Measurements from ENCODE around the gene SERF1B.
"Not testable (repeated sequence)": the region's sequence is repeated elsewhere in the genome, so short reads cannot be mapped to it uniquely, and the experiment has no call there.

- TF ChIP-seq POLR2A (IDR thresholded peaks at IDR 0.05), result not testable (repeated sequence)
- TF ChIP-seq, protein P1, sequence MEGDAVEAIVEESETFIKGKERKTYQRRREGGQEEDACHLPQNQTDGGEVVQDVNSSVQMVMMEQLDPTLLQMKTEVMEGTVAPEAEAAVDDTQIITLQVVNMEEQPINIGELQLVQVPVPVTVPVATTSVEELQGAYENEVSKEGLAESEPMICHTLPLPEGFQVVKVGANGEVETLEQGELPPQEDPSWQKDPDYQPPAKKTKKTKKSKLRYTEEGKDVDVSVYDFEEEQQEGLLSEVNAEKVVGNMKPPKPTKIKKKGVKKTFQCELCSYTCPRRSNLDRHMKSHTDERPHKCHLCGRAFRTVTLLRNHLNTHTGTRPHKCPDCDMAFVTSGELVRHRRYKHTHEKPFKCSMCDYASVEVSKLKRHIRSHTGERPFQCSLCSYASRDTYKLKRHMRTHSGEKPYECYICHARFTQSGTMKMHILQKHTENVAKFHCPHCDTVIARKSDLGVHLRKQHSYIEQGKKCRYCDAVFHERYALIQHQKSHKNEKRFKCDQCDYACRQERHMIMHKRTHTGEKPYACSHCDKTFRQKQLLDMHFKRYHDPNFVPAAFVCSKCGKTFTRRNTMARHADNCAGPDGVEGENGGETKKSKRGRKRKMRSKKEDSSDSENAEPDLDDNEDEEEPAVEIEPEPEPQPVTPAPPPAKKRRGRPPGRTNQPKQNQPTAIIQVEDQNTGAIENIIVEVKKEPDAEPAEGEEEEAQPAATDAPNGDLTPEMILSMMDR (IDR thresholded peaks at IDR 0.05), result not testable (repeated sequence)
Observed at GRCh38 chr5:70057140-70057539, 32.1 kb downstream of the SERF1B start.
